Stimulated activated naive CD4-positive, alpha-beta T cell treated with Interleukin-2 at 50 U/mL for 16 hours (primary cell): ENCODE results near the gene POLR2E.

Experiments used
- DNase-seq: peaks from one replicate; lab custom pipeline; 2025; lab: John Stamatoyannopoulos, UW

Gene POLR2E

DNA sequence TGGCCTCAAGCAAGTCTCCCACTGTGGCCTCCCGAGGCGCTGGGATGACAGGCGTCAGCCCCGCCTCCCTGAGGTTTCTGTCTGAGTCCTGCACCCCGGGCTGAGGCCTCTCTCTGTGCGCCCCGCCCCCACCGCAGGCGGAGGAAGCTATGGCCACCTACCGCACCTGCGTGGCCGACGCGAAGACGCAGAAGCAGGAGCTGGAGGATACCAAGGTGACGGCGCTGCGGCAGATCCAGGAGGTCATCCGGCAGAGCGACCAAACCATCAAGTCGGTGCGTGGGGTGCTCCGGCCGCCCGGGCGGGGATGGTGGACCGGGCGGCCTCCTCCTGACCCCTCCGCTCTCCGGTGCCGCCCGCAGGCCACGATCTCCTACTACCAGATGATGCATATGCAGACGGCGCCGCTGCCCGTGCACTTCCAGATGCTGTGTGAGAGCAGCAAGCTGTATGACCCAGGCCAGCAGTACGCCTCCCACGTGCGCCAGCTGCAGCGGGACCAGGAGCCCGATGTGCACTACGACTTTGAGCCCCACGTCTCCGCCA lies 15.5 kb downstream of the POLR2E start:
- DNase-seq: peak; percentile 75

DNA sequence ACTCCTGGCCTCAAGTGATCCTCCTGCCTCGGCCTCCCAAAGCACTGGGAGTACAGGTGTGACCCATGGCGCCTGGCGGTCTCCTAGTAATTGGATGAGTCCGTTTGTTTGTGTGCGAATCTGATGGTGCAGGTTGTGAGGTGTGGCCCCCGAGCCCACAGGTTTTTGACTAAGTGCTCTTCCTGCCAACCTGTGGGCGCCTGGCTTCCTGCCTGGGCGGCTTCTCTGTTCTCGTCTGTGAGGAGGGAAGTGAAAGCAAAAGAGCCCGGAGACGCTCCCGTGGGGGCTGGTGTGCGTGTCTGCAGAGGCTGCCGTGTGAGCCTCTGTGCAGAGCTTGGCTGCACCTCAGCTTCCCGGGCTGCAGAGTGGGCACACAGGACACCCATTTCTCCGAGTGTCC lies 18.2 kb downstream of the POLR2E start:
- DNase-seq: peak; percentile 96

- no peak for DNase-seq
Observed at GRCh38 chr19:1076046-1076386, 19.2 kb downstream of the POLR2E start.

DNA sequence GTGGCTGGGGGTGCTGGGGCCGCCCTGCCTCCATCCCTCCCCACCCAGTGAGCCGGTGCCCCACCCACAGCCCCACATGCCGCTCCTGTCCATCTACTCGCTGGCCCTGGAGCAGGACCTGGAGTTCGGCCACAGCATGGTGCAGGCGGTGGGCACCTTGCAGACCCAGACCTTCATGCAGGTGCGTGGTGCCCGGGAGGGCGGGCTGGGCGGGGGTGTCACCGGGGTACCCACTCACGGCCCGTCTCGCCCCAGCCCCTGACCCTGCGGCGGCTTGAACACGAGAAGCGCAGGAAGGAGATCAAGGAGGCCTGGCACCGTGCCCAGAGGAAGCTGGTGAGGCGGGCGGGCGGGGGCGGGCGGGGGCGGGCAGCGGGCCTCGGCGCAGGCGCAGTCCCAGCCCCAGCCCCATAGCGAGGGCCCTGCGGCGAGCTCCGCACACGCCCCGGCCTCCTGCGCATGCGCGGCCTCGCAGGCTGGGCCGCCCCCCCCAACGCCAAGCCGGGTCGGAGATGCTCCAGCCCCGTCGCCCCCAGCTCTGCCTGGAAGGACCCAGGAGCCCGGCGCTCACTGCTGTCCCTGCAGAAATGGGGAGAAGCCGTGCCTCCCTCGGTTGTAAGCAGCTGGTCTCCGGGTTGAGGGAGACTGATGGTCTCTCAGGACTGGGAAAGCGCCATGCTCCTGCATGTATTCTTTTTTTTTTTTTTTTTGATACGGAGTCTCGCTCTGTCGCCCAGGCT lies 20.5 kb downstream of the POLR2E start:
- peak; percentile 84 for DNase-seq

- no peak for DNase-seq
Observed at GRCh38 chr19:1073956-1074517, 21.1 kb downstream of the POLR2E start.

DNA sequence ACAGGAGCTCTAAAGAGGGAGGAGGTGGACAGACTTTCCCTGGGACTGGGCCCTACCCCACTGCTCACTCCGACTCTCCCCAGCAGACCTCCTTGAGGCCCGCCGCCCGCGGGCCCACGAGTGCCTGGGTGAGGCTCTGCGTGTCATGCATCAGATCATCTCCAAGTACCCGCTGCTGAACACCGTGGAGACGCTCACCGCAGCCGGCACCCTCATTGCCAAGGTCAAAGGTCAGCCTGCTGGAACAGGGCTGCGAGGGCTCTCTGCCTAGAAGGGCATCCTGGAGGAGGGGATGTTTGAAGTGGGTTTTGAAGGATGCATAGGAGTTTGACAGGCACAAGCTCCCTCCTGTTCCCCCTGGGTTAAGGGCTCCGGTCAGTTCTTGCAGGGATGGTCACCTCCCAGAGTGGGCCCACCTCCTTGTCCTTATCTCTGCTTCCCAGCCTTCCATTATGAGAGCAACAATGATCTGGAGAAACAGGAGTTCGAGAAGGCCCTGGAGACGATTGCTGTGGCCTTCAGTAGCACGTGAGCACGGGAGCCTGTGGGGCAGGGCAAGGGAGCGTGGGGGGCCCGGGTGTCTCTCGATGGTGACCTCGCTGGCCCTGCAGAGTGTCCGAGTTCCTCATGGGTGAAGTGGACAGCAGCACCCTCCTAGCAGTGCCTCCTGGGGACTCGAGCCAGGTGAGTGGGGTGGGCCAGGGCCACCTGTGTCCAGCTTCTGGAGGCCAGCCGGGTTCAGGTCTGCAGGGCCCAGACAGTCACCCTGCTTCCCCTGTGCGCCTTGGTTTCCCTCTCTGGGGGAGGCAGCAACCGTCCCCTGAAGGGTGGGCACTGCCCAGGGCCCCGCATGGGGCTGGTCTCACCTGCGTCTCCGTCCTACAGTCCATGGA lies 21.9 kb downstream of the POLR2E start:
- DNase-seq: no peak

DNA sequence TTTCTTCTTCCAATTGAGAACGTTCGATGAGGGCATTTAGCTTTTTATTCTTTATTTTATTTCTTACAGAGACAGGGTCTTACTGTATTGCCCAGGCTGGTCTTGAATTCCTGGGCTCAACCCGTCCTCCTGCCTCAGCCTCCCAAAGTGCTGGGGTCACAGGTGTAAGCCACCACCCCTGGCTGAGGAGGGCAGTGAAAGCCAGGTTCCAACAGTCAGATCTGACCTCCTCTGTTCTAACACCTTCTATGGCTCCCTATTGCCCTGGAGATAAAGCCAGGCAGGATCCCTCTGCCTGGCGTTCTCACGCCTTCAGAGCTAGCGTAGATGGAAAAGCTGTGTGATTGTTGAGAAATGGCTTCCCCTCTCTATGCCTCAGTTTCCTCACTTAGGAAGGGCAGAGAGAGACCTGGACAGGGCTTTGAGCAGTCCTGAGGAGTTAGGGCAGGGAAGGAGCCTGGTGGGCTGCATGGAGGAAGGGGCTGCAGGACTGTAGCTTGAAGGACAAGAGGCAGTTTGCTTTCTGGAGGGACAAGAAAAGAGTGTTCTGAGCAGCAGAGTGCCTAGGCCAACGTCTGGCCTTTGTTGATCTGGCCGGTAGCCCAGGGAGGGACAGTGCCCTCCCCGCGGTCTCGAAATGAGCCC lies 22.7 kb downstream of the POLR2E start:
- DNase-seq: no peak

- DNase-seq: no peak
Observed at GRCh38 chr19:1070931-1071791, 24.0 kb downstream of the POLR2E start.

DNA sequence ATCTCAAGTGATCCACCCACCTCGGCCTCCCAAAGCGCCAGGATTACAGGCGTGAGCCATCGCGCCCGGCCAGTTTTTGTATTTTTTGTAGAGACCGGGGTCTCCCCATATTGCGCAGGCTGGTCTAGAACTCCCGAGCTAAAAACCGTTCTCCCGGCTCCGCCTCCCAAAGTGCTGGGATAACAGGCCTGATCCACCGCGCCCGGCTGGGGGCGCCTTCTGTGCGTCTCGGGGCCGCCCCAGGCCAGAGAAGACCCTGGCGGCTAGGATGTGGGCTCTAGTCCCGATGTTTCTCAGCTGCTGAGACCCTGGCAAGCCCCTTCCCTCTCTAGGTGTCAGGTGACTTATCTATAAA lies 24.6 kb downstream of the POLR2E start:
- no peak for DNase-seq

DNA sequence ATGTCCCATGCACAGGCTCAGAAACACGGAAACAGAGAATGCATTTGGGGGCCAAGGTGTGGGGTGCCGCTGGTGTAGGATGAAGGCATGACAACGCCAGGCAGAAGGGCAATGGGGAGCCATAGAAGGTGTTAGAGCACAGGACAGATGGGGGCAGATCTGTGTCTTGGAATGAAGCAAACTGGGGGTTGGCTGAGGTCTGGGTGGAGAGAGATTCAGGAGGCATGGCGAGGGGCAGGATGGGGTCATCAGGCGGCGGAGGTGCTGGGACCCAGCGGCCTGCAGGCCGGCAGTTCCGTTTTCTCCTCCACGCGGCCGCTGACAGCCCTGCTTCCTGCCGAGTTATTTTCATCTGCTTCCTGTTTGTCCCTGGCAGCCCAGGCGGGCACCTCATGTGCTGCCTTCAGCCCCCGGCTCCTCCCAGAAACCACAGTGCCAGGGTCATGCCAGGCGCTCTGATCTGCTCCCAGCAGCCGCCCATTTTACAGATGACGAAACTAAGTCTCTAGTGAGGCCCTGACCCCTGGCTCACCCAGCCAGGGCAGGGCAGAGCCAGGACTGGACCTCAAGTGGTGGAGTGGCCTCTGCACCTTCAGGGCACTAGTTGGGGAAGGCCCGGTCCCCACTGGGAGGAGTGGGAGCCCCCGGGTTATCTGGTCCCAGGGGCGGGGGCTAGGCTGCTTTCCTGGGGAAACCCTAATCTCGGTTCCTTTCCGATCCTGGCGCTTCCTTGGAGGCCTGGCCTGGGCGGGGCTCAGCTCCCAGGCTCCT lies 26.0 kb downstream of the POLR2E start:
- peak; percentile 55 for DNase-seq

GRCh38 chr19:1068009-1069001 lies 26.9 kb downstream of the POLR2E start:
- DNase-seq: peak; percentile 43

DNA sequence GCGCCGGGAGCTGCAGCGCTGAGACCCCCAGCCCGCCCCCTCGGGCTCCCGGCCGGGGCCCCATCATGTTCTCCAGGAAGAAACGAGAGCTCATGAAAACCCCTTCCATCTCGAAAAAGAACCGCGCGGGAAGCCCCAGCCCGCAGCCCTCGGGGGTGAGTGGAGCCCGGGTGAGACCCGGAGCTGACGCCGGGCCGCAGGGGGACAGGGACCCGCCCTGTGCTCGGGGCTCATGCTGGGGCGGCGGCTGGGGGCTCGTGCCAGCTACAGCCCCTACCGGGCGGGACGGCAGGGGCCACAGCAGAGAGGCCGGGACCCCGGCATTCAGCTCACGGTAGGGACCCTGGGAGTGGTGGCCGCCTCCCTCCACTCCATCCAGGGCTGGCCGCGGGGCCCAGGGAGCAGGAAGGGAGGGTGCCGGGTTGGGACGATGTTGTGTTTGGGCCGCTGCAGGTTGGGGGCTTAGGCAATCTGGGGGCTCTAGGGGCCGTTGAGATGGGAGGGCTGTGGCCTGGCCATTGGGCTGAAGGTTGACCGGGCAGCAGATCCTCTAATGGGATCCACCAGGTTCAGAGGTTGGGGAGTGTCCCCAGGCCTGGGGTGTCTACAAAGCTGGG lies 27.7 kb downstream of the POLR2E start:
- DNase-seq: no peak

- peak; percentile 80 for DNase-seq
Observed at GRCh38 chr19:1066748-1067340, 28.3 kb downstream of the POLR2E start, which contains the start of gene ARHGAP45. TSS of gene ARHGAP45 (plus strand) at chr19:1067167. CDS start at chr19:1067406, 239 bp downstream.

GRCh38 chr19:1066251-1066747 lies 28.9 kb downstream of the POLR2E start:
- no peak for DNase-seq

DNA sequence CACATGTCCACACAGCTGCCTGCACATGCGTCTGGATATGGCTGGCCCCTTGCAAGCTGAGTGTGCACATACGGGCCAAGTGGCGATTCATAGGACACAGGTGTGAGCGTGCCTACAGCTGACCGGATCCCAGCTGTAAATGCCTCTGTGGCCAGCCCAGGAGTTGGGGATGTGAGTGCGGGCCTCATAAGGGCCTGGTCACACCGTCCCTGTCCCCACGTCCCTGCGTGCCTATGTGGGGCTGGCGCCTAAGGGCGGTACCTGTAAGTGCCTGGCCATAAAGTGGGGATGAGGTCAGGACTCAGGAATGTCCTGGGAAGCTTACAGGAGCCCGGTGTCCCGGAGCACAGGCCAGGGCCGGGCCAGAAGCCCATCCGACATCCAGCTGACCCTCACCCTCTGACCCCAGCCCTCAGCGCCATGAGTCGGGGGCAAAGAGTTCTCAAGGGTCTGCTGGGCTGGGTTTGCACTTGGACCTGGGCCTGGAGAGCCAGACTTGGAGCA lies 29.5 kb downstream of the POLR2E start:
- no peak for DNase-seq

- peak; percentile 65 for DNase-seq
Observed at GRCh38 chr19:1064661-1065605, 30.2 kb downstream of the POLR2E start.
